Hematopoietic multipotent progenitor cell treated with erythropoietin and hydrocortisone succinate and interleukin-3 and kit ligand, for 15 days (in vitro differentiated cells): Measurements from ENCODE around the gene CCDC85A.

ENCODE experiments used
- DNase-seq: peaks from one replicate; pipeline ENCODE4 v3.0.0-alpha.2; 2015; ENCODE audit warnings: low spot score

Gene CCDC85A

GRCh38 chr2:56195563-56195962 lies 11.8 kb downstream of the CCDC85A start:
- no peak for DNase-seq

GRCh38 chr2:56197816-56198215 lies 14.0 kb downstream of the CCDC85A start:
- DNase-seq = no peak

- DNase-seq = no peak
Observed at GRCh38 chr2:56198936-56199335, 15.1 kb downstream of the CCDC85A start.

GRCh38 chr2:56199492-56199891 lies 15.7 kb downstream of the CCDC85A start:
- DNase-seq = no peak

- no peak for DNase-seq
Observed at GRCh38 chr2:56202381-56203121, 18.8 kb downstream of the CCDC85A start.

GRCh38 chr2:56204556-56204955 lies 20.8 kb downstream of the CCDC85A start:
- DNase-seq = no peak

GRCh38 chr2:56206250-56206649 lies 22.5 kb downstream of the CCDC85A start:
- no peak for DNase-seq

GRCh38 chr2:56207760-56208159 lies 24.0 kb downstream of the CCDC85A start:
- DNase-seq = no peak

GRCh38 chr2:56208380-56208779 lies 24.6 kb downstream of the CCDC85A start:
- no peak for DNase-seq

GRCh38 chr2:56209701-56210100 lies 25.9 kb downstream of the CCDC85A start:
- no peak for DNase-seq

- DNase-seq = no peak
Observed at GRCh38 chr2:56210291-56210690, 26.5 kb downstream of the CCDC85A start.

GRCh38 chr2:56211048-56211447 lies 27.3 kb downstream of the CCDC85A start:
- no peak for DNase-seq

GRCh38 chr2:56215911-56216310 lies 32.1 kb downstream of the CCDC85A start:
- no peak for DNase-seq

- DNase-seq = no peak
Observed at GRCh38 chr2:56217106-56217505, 33.3 kb downstream of the CCDC85A start.

- DNase-seq = no peak
Observed at GRCh38 chr2:56222481-56222880, 38.7 kb downstream of the CCDC85A start.

- no peak for DNase-seq
Observed at GRCh38 chr2:56224316-56224715, 40.5 kb downstream of the CCDC85A start.

- no peak for DNase-seq
Observed at GRCh38 chr2:56227811-56228210, 44.0 kb downstream of the CCDC85A start.

GRCh38 chr2:56229397-56230060 lies 45.7 kb downstream of the CCDC85A start:
- no peak for DNase-seq

- no peak for DNase-seq
Observed at GRCh38 chr2:56230156-56230555, 46.4 kb downstream of the CCDC85A start.

GRCh38 chr2:56231361-56231760 lies 47.6 kb downstream of the CCDC85A start:
- no peak for DNase-seq

- DNase-seq = no peak
Observed at GRCh38 chr2:56232912-56233311, 49.1 kb downstream of the CCDC85A start.

- DNase-seq = no peak
Observed at GRCh38 chr2:56234241-56234640, 50.5 kb downstream of the CCDC85A start.

GRCh38 chr2:56239030-56239429 lies 55.2 kb downstream of the CCDC85A start:
- no peak for DNase-seq

- no peak for DNase-seq
Observed at GRCh38 chr2:56239437-56239836, 55.6 kb downstream of the CCDC85A start.
